Natural killer cell (primary cell): ENCODE measurements around the gene CHST11. TPM values are rescaled to one million over a fixed set of nuclear protein-coding genes. Genes with fewer than 3 reads are reported as not detected.

Experiments
- ATAC-seq, 3 donors: fragments of 150-1000 bp in 2 of 3; fragments of 200-7000 bp in 1 of 3; cut with Tn5 transposase; 1 replicate in 1 of 3; 2 replicates in 2 of 3; pipeline ENCODE4 v1.10.0; 2021; ENCODE audit warnings: mild to moderate bottlenecking in 2 of 3, moderate library complexity in 2 of 3
- DNase-seq, 2 donors: peaks; one replicate each; pipeline versions ENCODE4 v3.0.0 to v3.0.0-alpha.2; 2013 to 2021; ENCODE audit warnings: mixed read lengths in 1 of 2
- H3K27ac ChIP-seq: one replicate; pipeline ENCODE4 v1.5.1; 2013; ENCODE audit warnings: mild to moderate bottlenecking, low read length
- H3K27me3 ChIP-seq: one replicate; pipeline ENCODE4 v1.6.1; 2013; ENCODE audit warnings: low read length; ENCODE audit not compliant: control insufficient read depth, insufficient read depth
- H3K36me3 ChIP-seq: one replicate; pipeline ENCODE4 v1.6.1; 2013; ENCODE audit warnings: low read length; ENCODE audit not compliant: control insufficient read depth, insufficient read depth
- H3K4me1 ChIP-seq: one replicate; pipeline ENCODE4 v1.6.1; 2013; ENCODE audit warnings: low read length; ENCODE audit not compliant: control insufficient read depth, insufficient read depth
- H3K4me3 ChIP-seq: one replicate; pipeline ENCODE4 v1.5.1; 2013; ENCODE audit warnings: low read length
- H3K9me3 ChIP-seq: one replicate; pipeline ENCODE4 v1.6.1; 2013; ENCODE audit warnings: low read length; ENCODE audit not compliant: control insufficient read depth, insufficient read depth
- H3K27ac Mint-ChIP-seq, 2 donors: one replicate each; pipeline ENCODE4 v1.8.0; 2022; ENCODE audit warnings: mild to moderate bottlenecking in 2 of 2, mixed read lengths in 2 of 2, moderate library complexity in 1 of 2
- H3K27me3 Mint-ChIP-seq, 2 donors: one replicate each; pipeline ENCODE4 v1.8.0; 2022; ENCODE audit warnings: low read depth in 2 of 2, mixed read lengths in 2 of 2
- H3K36me3 Mint-ChIP-seq: one replicate; pipeline ENCODE4 v1.8.0; 2022; ENCODE audit warnings: mixed read lengths
- H3K4me1 Mint-ChIP-seq, 2 donors: one replicate each; pipeline ENCODE4 v1.8.0; 2022; ENCODE audit warnings: mixed read lengths in 2 of 2
- H3K4me3 Mint-ChIP-seq: one replicate; pipeline ENCODE4 v1.8.0; 2022; ENCODE audit warnings: mild to moderate bottlenecking, moderate library complexity, mixed read lengths
- H3K9me3 Mint-ChIP-seq, 2 donors: one replicate each; pipeline ENCODE4 v1.8.0; 2022; ENCODE audit warnings: mixed read lengths in 2 of 2
- WGBS: methylation state at CpG from one replicate; pipeline ENCODE4 v1.1.7; 2013; ENCODE audit warnings: missing lambda C conversion rate; ENCODE audit not compliant: insufficient coverage; 5-methylcytosine and 5-hydroxymethylcytosine counted together
- intact Hi-C: fragments of 100-400 bp; cut with micrococcal nuclease; formaldehyde crosslinking; loops from one replicate; pipeline ENCODE4 v1.14.2; 2022
- total RNA-seq, 4 donors: library from RNA; stranded (reverse); fragments of 120-200 nt in 1 of 4; gene quantifications; one replicate each; pipeline versions ENCODE4 v1.2.3 to v1.2.4, GENCODE V29; 2013 to 2022
- TF ChIP-seq, protein P1 (sequence below): fragments of 200-600 bp; IDR thresholded peaks from one replicate; pipeline ENCODE4 v1.8.0; 2022; ENCODE audit warnings: antibody characterized with exemption

Gene CHST11
- total RNA-seq, 3 donors from 2014 or later (not counting 1 experiment from before 2014, with no cell fraction given), result 85.3 to 118 (median 96.1) TPM

DNA sequence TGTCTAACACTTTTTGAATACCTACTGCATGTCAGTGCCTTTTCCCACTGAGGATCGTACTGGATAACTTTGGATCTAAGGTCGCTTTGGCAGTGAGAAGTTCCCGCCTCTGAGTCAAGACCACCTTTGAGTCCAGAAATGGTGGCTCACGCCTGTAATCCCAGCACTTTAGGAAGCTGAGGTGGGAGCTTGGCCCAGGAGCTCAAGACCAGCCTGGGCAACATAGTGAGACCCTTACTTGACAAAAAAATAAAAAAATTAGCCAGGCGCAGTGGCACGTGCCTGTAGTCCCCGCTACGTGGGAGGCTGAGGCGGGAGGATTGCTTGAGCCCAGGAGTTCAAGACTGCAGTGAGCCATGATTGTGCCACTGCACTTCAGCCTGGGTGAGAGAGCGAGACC, 61.1 kb downstream of the CHST11 start:
- ATAC-seq (no peak), DNase-seq (no peak)
- Mint-ChIP-seq H3K4me3 (no peak overlapping the region), H3K4me1 (peaks cover 92 to 94% of the 10 kb centered on the region in 2 donors), H3K27ac (peak overlapping the region; percentile 73 to 87), H3K9me3 (no peaks in the 10 kb centered on the region), H3K36me3 (no peaks in the 10 kb centered on the region), H3K27me3 (no peaks in the 10 kb centered on the region)
- Histone ChIP-seq H3K27ac (no peak overlapping the region), H3K4me3 (no peak overlapping the region), H3K4me1 (peaks cover 33% of the 10 kb centered on the region), H3K9me3 (no peaks in the 10 kb centered on the region), H3K27me3 (no peaks in the 10 kb centered on the region), H3K36me3 (no peaks in the 10 kb centered on the region)
- 98% methylated on average over 9 of the region's 10 CpGs for WGBS
- intact Hi-C loops, result loop anchor here (5.0 kb wide), 1 partner anchor 174 kb away; no protein-coding TSS in a partner anchor
- TF ChIP-seq, protein P1, sequence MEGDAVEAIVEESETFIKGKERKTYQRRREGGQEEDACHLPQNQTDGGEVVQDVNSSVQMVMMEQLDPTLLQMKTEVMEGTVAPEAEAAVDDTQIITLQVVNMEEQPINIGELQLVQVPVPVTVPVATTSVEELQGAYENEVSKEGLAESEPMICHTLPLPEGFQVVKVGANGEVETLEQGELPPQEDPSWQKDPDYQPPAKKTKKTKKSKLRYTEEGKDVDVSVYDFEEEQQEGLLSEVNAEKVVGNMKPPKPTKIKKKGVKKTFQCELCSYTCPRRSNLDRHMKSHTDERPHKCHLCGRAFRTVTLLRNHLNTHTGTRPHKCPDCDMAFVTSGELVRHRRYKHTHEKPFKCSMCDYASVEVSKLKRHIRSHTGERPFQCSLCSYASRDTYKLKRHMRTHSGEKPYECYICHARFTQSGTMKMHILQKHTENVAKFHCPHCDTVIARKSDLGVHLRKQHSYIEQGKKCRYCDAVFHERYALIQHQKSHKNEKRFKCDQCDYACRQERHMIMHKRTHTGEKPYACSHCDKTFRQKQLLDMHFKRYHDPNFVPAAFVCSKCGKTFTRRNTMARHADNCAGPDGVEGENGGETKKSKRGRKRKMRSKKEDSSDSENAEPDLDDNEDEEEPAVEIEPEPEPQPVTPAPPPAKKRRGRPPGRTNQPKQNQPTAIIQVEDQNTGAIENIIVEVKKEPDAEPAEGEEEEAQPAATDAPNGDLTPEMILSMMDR, result no peak

DNA sequence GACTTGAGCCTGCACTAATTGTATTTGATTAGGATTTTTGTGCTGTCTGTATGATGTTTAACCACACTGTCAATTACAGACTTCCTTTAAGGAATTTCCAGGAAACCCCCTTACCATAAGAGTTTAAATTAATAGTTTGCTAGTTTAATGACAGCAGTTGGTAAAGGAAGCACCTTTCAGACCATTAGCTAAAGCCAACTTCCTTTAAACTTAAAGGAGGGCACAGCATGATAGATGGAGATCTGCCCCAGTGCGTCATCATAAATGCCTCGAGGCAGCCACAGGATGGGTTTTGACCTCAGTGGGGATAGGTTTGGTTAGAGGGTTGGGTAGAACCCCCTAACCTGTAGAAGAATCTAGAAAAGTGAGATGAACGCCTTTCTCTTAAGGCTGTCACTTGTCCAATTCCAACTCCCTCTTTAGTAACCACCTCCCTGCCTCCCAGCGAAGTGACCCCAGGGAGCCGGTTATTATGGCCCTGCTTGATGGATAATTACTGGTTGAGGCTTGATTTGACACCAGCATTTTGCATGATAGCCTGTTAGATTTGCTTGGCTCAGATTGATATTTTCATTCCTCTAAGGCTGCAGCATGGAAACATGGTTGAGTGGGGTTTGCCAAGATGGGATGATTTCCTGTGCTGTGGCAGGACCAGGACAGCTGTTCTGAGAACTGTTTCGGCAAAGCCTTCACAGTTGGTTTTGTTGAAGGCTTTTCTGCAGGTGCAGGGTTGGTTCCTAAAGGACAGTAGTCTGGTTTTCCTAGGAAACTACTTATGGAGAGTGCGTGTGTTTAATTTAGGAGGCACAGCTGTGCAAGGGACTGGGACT, 62.7 kb downstream of the CHST11 start:
- Histone ChIP-seq H3K27ac (peak overlapping the region; percentile 11), H3K36me3 (no peaks in the 10 kb centered on the region), H3K27me3 (no peaks in the 10 kb centered on the region), H3K9me3 (no peaks in the 10 kb centered on the region), H3K4me1 (peaks cover 37% of the 10 kb centered on the region), H3K4me3 (no peak overlapping the region)
- ATAC-seq (peak; percentile 90 to 97 (median 91)), DNase-seq (peak; percentile 63 to 76)
- H3K27ac Mint-ChIP-seq, result peak overlapping the region; percentile 87 to 90
- TF ChIP-seq, protein P1, result no peak
- peak overlapping the region; percentile 68 for H3K4me3 Mint-ChIP-seq
- intact Hi-C loops, result loop anchor here (1.0 to 5.0 kb wide), 3 partner anchors 32 to 173 kb away; no protein-coding TSS in a partner anchor
- 53% methylated on average over 5 of the region's 7 CpGs for WGBS
- H3K36me3 Mint-ChIP-seq, result no peaks in the 10 kb centered on the region
- H3K27me3 Mint-ChIP-seq, result no peaks in the 10 kb centered on the region
- H3K4me1 Mint-ChIP-seq, result peaks cover 95 to 98% of the 10 kb centered on the region in 2 donors
- H3K9me3 Mint-ChIP-seq, result no peaks in the 10 kb centered on the region

DNA sequence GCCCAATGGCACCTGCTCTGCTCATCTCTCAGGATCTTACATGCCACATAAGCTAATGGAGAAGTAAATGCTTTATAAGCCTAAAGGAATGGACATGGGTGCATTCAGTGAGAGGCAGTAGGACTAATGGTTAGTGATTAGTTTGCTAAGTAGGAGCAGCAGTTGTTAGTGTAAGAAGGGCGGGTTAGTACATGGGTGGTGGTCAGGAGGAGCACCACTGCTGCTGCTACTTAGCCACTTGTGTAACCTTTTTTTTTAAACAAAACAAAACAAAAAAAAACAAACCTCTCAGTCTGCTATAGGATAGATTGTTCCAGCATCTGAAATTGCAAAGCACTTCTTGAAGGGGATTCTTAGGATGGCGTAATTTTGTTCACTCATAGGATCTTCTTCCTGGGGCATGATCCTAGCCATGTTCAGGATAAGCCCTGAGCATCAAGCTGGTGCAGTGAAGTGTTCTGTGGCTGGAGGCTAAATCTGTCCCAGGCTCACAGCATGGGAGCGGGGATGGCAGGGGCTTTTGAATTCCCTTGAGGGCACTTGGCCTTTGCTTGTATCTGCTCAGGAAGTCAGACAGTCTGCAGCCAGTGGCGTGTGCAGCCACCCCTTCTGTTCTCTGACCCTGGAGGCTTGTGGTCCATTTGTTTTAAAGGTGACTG, 63.6 kb downstream of the CHST11 start:
- no peaks in the 10 kb centered on the region for H3K27me3 ChIP-seq
- Mint-ChIP-seq H3K9me3 (no peaks in the 10 kb centered on the region), H3K27me3 (no peaks in the 10 kb centered on the region), H3K4me3 (peak overlapping the region; percentile 40), H3K27ac (peak overlapping the region; percentile 87 to 90), H3K36me3 (no peaks in the 10 kb centered on the region), H3K4me1 (peaks cover 95 to 98% of the 10 kb centered on the region in 2 donors)
- H3K36me3 ChIP-seq, result no peaks in the 10 kb centered on the region
- 61% methylated on average over 4 of the region's 4 CpGs for WGBS
- H3K27ac ChIP-seq, result no peak overlapping the region
- ATAC-seq (peak in 1 of 3 donors; percentile 16), DNase-seq (no peak)
- intact Hi-C loops, result loop anchor here (1.0 kb wide), 2 partner anchors 31 to 50 kb away; no protein-coding TSS in a partner anchor
- TF ChIP-seq, protein P1, result no peak
- no peaks in the 10 kb centered on the region for H3K9me3 ChIP-seq
- H3K4me3 ChIP-seq, result no peak overlapping the region
- H3K4me1 ChIP-seq, result peaks cover 37% of the 10 kb centered on the region
